Astrocyte of the spinal cord (primary cell): ENCODE results near the gene MFAP2.
"Not testable (repeated sequence)": the region's sequence is repeated elsewhere in the genome, so short reads cannot be mapped to it uniquely, and the experiment has no call there.

ENCODE experiments used
- DNase-seq: peaks from one replicate; pipeline ENCODE4 v3.0.0; 2011; ENCODE audit warnings: low read depth, low spot score
- H3K4me3 ChIP-seq: 2 replicates; pipeline ENCODE4 v1.5.1; 2011; ENCODE audit warnings: low read depth, mild to moderate bottlenecking, low read length, moderate library complexity
- CTCF ChIP-seq: IDR thresholded peaks from 2 replicates; pipeline ENCODE4 v1.5.1; 2012; ENCODE audit warnings: low read depth, mild to moderate bottlenecking, low read length, inconsistent platforms
- in situ Hi-C: cut with HindIII; loops from 2 replicates; pipeline ENCODE4 v1.10.0; 2017; ENCODE audit warnings: low sequenced_read_pairs

The MFAP2 gene

GRCh38 chr1:16946646-16947045 is 33.8 kb downstream of the MFAP2 start:
- DNase-seq, result no peak
- TF ChIP-seq CTCF, result no peak
- H3K4me3 ChIP-seq, result no peak overlapping the region
- in situ Hi-C loops, result no loop called here

- in situ Hi-C loops, H3K4me3 ChIP-seq: not testable (repeated sequence)
Observed at GRCh38 chr1:16946185-16946584, 34.2 kb downstream of the MFAP2 start.

GRCh38 chr1:16945512-16945911 is 34.9 kb downstream of the MFAP2 start:
- DNase-seq, H3K4me3 ChIP-seq, in situ Hi-C loops: not testable (repeated sequence)

More at GRCh38 chr1:16946185-16946584, 34.2 kb downstream of the MFAP2 start:
- DNase-seq, result not testable (repeated sequence)

GRCh38 chr1:16944038-16944437 is 36.4 kb downstream of the MFAP2 start:
- no peak overlapping the region for H3K4me3 ChIP-seq
- no peak for DNase-seq
- no peak for TF ChIP-seq CTCF
- in situ Hi-C loops, result no loop called here

GRCh38 chr1:16939386-16940180 is 40.8 kb downstream of the MFAP2 start:
- in situ Hi-C loops, H3K4me3 ChIP-seq, DNase-seq: not testable (repeated sequence)

- in situ Hi-C loops, result no loop called here
- no peak for DNase-seq
- H3K4me3 ChIP-seq, result no peak overlapping the region
- no peak for TF ChIP-seq CTCF
Observed at GRCh38 chr1:16938351-16939321, 41.8 kb downstream of the MFAP2 start.

GRCh38 chr1:16936580-16936979 is 43.8 kb downstream of the MFAP2 start:
- H3K4me3 ChIP-seq, DNase-seq, in situ Hi-C loops: not testable (repeated sequence)

GRCh38 chr1:16933945-16934344 is 46.5 kb downstream of the MFAP2 start:
- in situ Hi-C loops, DNase-seq: not testable (repeated sequence)

GRCh38 chr1:16931206-16931934 is 49.0 kb downstream of the MFAP2 start:
- DNase-seq, H3K4me3 ChIP-seq, in situ Hi-C loops: not testable (repeated sequence)

More at GRCh38 chr1:16933945-16934344, 46.5 kb downstream of the MFAP2 start:
- H3K4me3 ChIP-seq, result not testable (repeated sequence)

GRCh38 chr1:16929146-16930041 is 51.0 kb downstream of the MFAP2 start:
- DNase-seq, H3K4me3 ChIP-seq, in situ Hi-C loops: not testable (repeated sequence)
